GM12878 (cell line): Measurements from ENCODE around the gene FBXW8. TPM values are rescaled to one million over a fixed set of nuclear protein-coding genes. Genes with fewer than 3 reads are reported as not detected.

ENCODE experiments used
- ATAC-seq: fragments of 200-7000 bp; cut with Tn5 transposase; 3 replicates; pipeline ENCODE4 v1.9.1; 2020; ENCODE audit warnings: mild to moderate bottlenecking, moderate library complexity
- BruUV-seq: library from RNA; stranded (reverse); fragments of 400-500 nt; replicated peaks from 2 replicates; lab custom pipeline; 2021; lab: Mats Ljungman, UMichigan
- CTCF ChIA-PET: fragments of 300-600 bp; sonication (Branson Sonifier 250); formaldehyde crosslinking; extraction: SDS; loops from one replicate; lab custom pipeline; 2021; ENCODE audit warnings: inconsistent platforms; lab: Yijun Ruan, JAX
- POLR2A ChIA-PET: fragments of 350-600 bp; formaldehyde crosslinking; extraction: SDS; loops from one replicate; lab custom pipeline; 2021; ENCODE audit warnings: inconsistent platforms; lab: Charles Lee
- RAD21 ChIA-PET: fragments of 300-600 bp; sonication (Branson Sonifier 250); formaldehyde crosslinking; loops from one replicate; lab custom pipeline; 2023; ENCODE audit warnings: antibody characterized with exemption; ENCODE audit not compliant: unreplicated experiment; lab: Charles Lee
- SMC1A ChIA-PET: fragments of 300-600 bp; sonication (Branson Sonifier 250); formaldehyde crosslinking; loops from one replicate; lab custom pipeline; 2023; ENCODE audit not compliant: unreplicated experiment, uncharacterized antibody; lab: Charles Lee
- DNase-seq: peaks from one replicate; pipeline ENCODE4 v3.0.0-alpha.2; 2011; ENCODE audit warnings: low read depth, low spot score
- FAIRE-seq: peaks from 3 replicates; lab custom pipeline; 2011; peaks lifted over from hg19 to GRCh38; lab: Jason Lieb, UNC
- H2AFZ ChIP-seq: 2 replicates; pipeline ENCODE4 v1.6.0; 2011; ENCODE audit warnings: low read depth, low read length, control low read depth; ENCODE audit not compliant: control insufficient read depth
- H3K27ac ChIP-seq: 2 replicates; pipeline ENCODE4 v1.5.1; 2011; ENCODE audit warnings: control low read depth; ENCODE audit not compliant: control insufficient read depth, insufficient read depth
- H3K27me3 ChIP-seq, 2 experiments: replicated peaks in 1 of 2; 2 replicates each; pipeline versions ENCODE4 v1.6.0 to v1.6.1; 2011; ENCODE audit warnings: low read length in 1 of 2; ENCODE audit not compliant: control insufficient read depth in 2 of 2, insufficient read depth in 2 of 2
- H3K36me3 ChIP-seq, 2 experiments: 2 replicates each; pipeline ENCODE4 v1.5.1; 2011; ENCODE audit warnings: low read length in 1 of 2; ENCODE audit not compliant: control insufficient read depth in 2 of 2, insufficient read depth in 2 of 2
- H3K4me1 ChIP-seq: 2 replicates; pipeline ENCODE4 v1.6.1; 2011; ENCODE audit warnings: mild to moderate bottlenecking, low read length, moderate library complexity, mixed read lengths; ENCODE audit not compliant: control insufficient read depth, insufficient read depth
- H3K4me2 ChIP-seq: 2 replicates; pipeline ENCODE4 v1.6.0; 2011; ENCODE audit warnings: control low read depth; ENCODE audit not compliant: control insufficient read depth, insufficient read depth
- H3K4me3 ChIP-seq: fragments of 200-600 bp; sonication (generic); 2 replicates; pipeline ENCODE4 v1.5.1; 2016
- H3K79me2 ChIP-seq: 2 replicates; pipeline ENCODE4 v1.6.0; 2011; ENCODE audit warnings: low read length; ENCODE audit not compliant: control insufficient read depth, insufficient read depth
- H3K9ac ChIP-seq: 2 replicates; pipeline ENCODE4 v1.8.0; 2011; ENCODE audit warnings: low read length, control low read depth, mixed read lengths; ENCODE audit not compliant: control insufficient read depth, insufficient read depth
- H3K9me3 ChIP-seq: replicated peaks from 3 replicates; pipeline ENCODE4 v1.5.1; 2011; ENCODE audit warnings: mild to moderate bottlenecking, low read length; ENCODE audit not compliant: control insufficient read depth, insufficient read depth
- H4K20me1 ChIP-seq: 2 replicates; pipeline ENCODE4 v1.6.0; 2011; ENCODE audit not compliant: control insufficient read depth, insufficient read depth
- ATF3 ChIP-seq: IDR thresholded peaks from 2 replicates; pipeline ENCODE4 v1.6.1; 2011; ENCODE audit warnings: low read depth, mild to moderate bottlenecking, low read length, moderate library complexity, borderline replicate concordance; ENCODE audit errors: extremely low read depth
- HSF1 ChIP-seq: fragments of 150-350 bp; IDR thresholded peaks from 2 replicates; pipeline ENCODE4 v1.6.1; 2014; ENCODE audit warnings: mild to moderate bottlenecking, low read depth, low read length
- KAT2A ChIP-seq: conservative IDR thresholded peaks from 2 replicates; pipeline ENCODE4 v1.6.1; 2011; ENCODE audit warnings: low read depth, low read length; ENCODE audit not compliant: control insufficient read depth
- MAX ChIP-seq: IDR thresholded peaks from 2 replicates; pipeline ENCODE4 v1.6.1; 2012; ENCODE audit warnings: low read depth, low read length, improper control_type of control experiment
- MEF2B ChIP-seq: fragments of 450-650 bp; IDR thresholded peaks from 2 replicates; pipeline ENCODE4 v1.6.1; 2018; ENCODE audit warnings: mild to moderate bottlenecking, moderate library complexity; ENCODE audit not compliant: partially characterized antibody, poor library complexity, severe bottlenecking
- NFYB ChIP-seq: IDR thresholded peaks from 2 replicates; pipeline ENCODE4 v1.6.1; 2011; ENCODE audit warnings: low read depth, mild to moderate bottlenecking, low read length, improper control_type of control experiment, moderate library complexity; ENCODE audit not compliant: insufficient read depth
- PML ChIP-seq: IDR thresholded peaks from 2 replicates; pipeline ENCODE4 v1.6.1; 2012; ENCODE audit warnings: low read length, inconsistent platforms
- SIN3A ChIP-seq: IDR thresholded peaks from 2 replicates; pipeline ENCODE4 v1.6.1; 2012; ENCODE audit warnings: low read depth, low read length, improper control_type of control experiment
- SREBF2 ChIP-seq: IDR thresholded peaks from 2 replicates; pipeline ENCODE4 v1.6.1; 2012; ENCODE audit warnings: mild to moderate bottlenecking, low read length
- STAT3 ChIP-seq: IDR thresholded peaks from 2 replicates; pipeline ENCODE4 v1.6.1; 2011; ENCODE audit warnings: low read depth, low read length, improper control_type of control experiment
- TCF3 ChIP-seq: IDR thresholded peaks from 2 replicates; pipeline ENCODE4 v1.6.1; 2012; ENCODE audit warnings: low read depth, mild to moderate bottlenecking, low read length, borderline replicate concordance; ENCODE audit not compliant: insufficient read depth
- YY1 ChIP-seq: IDR thresholded peaks from 2 replicates; pipeline ENCODE4 v1.6.1; 2011; ENCODE audit warnings: low read depth, mild to moderate bottlenecking, low read length
- WGBS: methylation state at CpG from one replicate; pipeline ENCODE4 v1.1.6; 2016; ENCODE audit warnings: low lambda C conversion rate; ENCODE audit not compliant: insufficient replicate concordance, insufficient coverage; ENCODE audit errors: missing lambda C conversion rate; 5-methylcytosine and 5-hydroxymethylcytosine counted together
- in situ Hi-C: fragments of 300-500 bp; cut with MboI; formaldehyde crosslinking; loops from 9 replicates; pipeline ENCODE4 v1.14.3; 2018; ENCODE audit warnings: mixed read lengths
- intact Hi-C: fragments of 100-400 bp; cut with micrococcal nuclease; formaldehyde crosslinking; loops from one replicate; pipeline ENCODE4 v1.14.2; 2022; ENCODE audit not compliant: unreplicated experiment
- polyA plus RNA-seq, 11 experiments: library from polyadenylated mRNA; depleted of rRNA in 4 of 11; unstranded in 6 of 11; stranded (reverse) in 5 of 11; fragments of >200 nt; fragmentation: Nextera tagmentation in 4 of 11; fragmentation: Illumina TruSeq in 1 of 11; extraction: Ambion mirVana in 4 of 11; extraction: Trizol in 1 of 11; gene quantifications; 1 replicate in 1 of 11; 2 replicates in 10 of 11; pipeline versions ENCODE4 v1.2.1 to v1.2.3, GENCODE V29; 2011 to 2016; ENCODE audit warnings: inconsistent platforms in 2 of 11, missing spikeins in 2 of 11, low read depth in 1 of 11
- total RNA-seq, 4 experiments: library from RNA; depleted of rRNA in 3 of 4; stranded (reverse); fragments of >200 nt in 3 of 4; fragmentation: Illumina TruSeq in 1 of 4; extraction: Trizol in 1 of 4; gene quantifications; 2 replicates each; pipeline versions ENCODE4 v1.2.1 to v1.2.3, GENCODE V29; 2013 to 2021

FBXW8 gene
- total and polyA plus RNA-seq, 10 of the 15 experiments (the other 5 are each of a cell fraction or from before 2014, with no cell fraction given): 0.49 to 7.5 (median 4.4) TPM

- 41% methylated on average over 4 of the region's 4 CpGs for WGBS
- Histone ChIP-seq H3K9me3 (no peaks in the 10 kb centered on the region), H2AFZ (no peak overlapping the region), H3K36me3 (no peaks in the 10 kb centered on the region), H3K27me3 (peaks cover 6 to 10% of the 10 kb centered on the region in 2 experiments; a peak in 3 of 4 replicates), H3K4me2 (no peak overlapping the region), H3K9ac (no peak overlapping the region), H3K4me3 (no peak overlapping the region), H4K20me1 (no peaks in the 10 kb centered on the region), H3K27ac (no peak overlapping the region), H3K79me2 (no peaks in the 10 kb centered on the region), H3K4me1 (no peaks in the 10 kb centered on the region)
- RAD21 ChIA-PET: no interaction called here
- POLR2A ChIA-PET: no interaction called here
- FAIRE-seq (no peak), ATAC-seq (no peak), DNase-seq (no peak)
- in situ Hi-C loops: no loop called here
- CTCF ChIA-PET: no interaction called here
- intact Hi-C loops: no loop called here
- BruUV-seq: no TSS peak
- SMC1A ChIA-PET: interaction anchor here (1.0 kb wide), 1 partner anchor 11 kb away, joined by 3 read pairs; no protein-coding TSS in a partner anchor
- 0 out of 2 replicates have a peak, but pooled peaks have one; percentile 31 for TF ChIP-seq YY1
- no peak for TF ChIP-seq TCF3
Observed at GRCh38 chr12:116874324-116874995, 36.3 kb upstream of the FBXW8 start.

GRCh38 chr12:116876151-116876869, 34.4 kb upstream of the FBXW8 start:
- ChIA-PET POLR2A (no interaction called here), SMC1A (no interaction called here), CTCF (no interaction called here), RAD21 (no interaction called here)
- 67% methylated on average over 12 of the region's 19 CpGs for WGBS
- Histone ChIP-seq H3K4me1 (no peaks in the 10 kb centered on the region; the same call in 1 of the 2 replicates), H3K9ac (no peak overlapping the region), H3K36me3 (no peaks in the 10 kb centered on the region), H3K9me3 (no peaks in the 10 kb centered on the region), H3K4me2 (no peak overlapping the region), H3K27me3 (peaks cover 15 to 18% of the 10 kb centered on the region in 2 experiments), H3K4me3 (no peak overlapping the region), H3K27ac (no peak overlapping the region), H4K20me1 (no peaks in the 10 kb centered on the region), H3K79me2 (no peaks in the 10 kb centered on the region), H2AFZ (no peak overlapping the region)
- no peak for FAIRE-seq
- in situ Hi-C loops (no loop called here), intact Hi-C loops (no loop called here)
- BruUV-seq: no TSS peak
- ATAC-seq: no peak
- TF ChIP-seq ATF3: no peak
- no peak for TF ChIP-seq MEF2B
- no peak for TF ChIP-seq KAT2A
- TF ChIP-seq SREBF2: no peak
- TF ChIP-seq PML: no peak
- no peak for TF ChIP-seq HSF1
- TF ChIP-seq SIN3A: no peak
- no peak for TF ChIP-seq MAX
- TF ChIP-seq STAT3: no peak
- no peak for TF ChIP-seq NFYB
- no peak for DNase-seq
